PFSK-1 (cell line): ENCODE results near the gene DCAF11.

Experiments
- POLR2AphosphoS5 ChIP-seq: IDR thresholded peaks from 2 replicates; pipeline ENCODE4 v1.6.1; 2012; ENCODE audit warnings: low read depth, mild to moderate bottlenecking, control low read depth, low read length, moderate library complexity
- REST ChIP-seq, 2 experiments: IDR thresholded peaks; 2 replicates each; pipeline versions ENCODE4 v1.6.1 to v1.8.0; 2011 to 2012; ENCODE audit warnings: low read depth in 2 of 2, low read length in 2 of 2, control low read depth in 1 of 2, inconsistent platforms in 1 of 2, mild to moderate bottlenecking in 1 of 2, moderate library complexity in 1 of 2; ENCODE audit not compliant: insufficient read depth in 1 of 2
- TAF1 ChIP-seq: IDR thresholded peaks from 2 replicates; pipeline ENCODE4 v1.6.1; 2012; ENCODE audit warnings: low read length, control low read depth, borderline replicate concordance; ENCODE audit not compliant: insufficient read depth

DNA sequence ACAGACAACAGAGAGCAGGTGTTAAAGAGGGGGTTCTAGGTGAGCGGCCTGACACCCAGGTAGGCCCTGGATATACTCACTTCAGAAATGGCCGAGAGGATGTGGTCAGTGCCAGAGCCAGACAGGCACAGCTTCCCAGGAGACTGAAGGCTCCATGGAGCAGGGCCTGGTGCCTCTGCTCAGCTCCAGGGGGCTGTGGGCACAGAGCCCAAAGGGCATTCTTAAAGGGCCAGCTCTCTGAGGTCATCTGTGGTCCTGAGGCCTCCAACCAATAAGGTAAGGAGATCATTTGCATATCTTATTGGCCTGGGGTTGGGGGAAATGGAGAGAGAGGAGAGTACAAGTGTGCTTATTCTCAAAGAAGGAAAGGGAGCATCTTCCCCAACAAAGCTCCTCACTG lies 30.1 kb upstream of the DCAF11 start:
- no peak for TF ChIP-seq TAF1
- TF ChIP-seq POLR2AphosphoS5 = no peak
- TF ChIP-seq REST (IDR thresholded peaks at IDR 0.05; ENCODE audit: insufficient read depth in 1 of 2, low read depth in 2 of 2, low read length in 2 of 2) = no peak
